HG03575 (cell line): ENCODE data around the gene TEC.
A peak's percentile ranks its signal among the peaks of the same experiment; 100 is the strongest.

Experiments
- ATAC-seq: cut with Tn5 transposase; IDR thresholded peaks from one replicate; pipeline ENCODE4 v1.9.1; 2021; ENCODE audit not compliant: unreplicated experiment, insufficient number of reproducible peaks, low FRiP score; ENCODE audit errors: extremely low read depth

The TEC gene

GRCh38 chr4:48270951-48271473 lies 1.4 kb upstream of the TEC start:
- peak; percentile 21 for ATAC-seq

DNA sequence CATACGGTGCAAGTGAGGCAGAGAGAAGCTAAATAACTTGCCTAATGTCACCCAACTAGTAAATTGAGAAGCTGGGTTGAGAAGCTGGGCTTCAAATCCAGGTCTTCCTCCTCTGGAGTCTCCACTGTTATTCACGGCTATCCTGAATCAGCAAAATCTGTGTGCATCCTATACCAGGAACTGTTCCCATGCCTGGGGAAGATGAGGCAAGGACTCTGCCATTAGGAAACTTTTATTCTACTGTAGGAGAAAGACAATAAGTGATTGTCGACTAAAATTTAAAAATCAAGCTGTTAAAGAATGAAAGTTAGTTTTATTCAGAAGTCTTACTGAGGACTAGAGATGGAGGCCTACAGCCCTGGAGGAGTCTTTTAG lies 872 bp upstream of the TEC start:
- ATAC-seq = no peak

DNA sequence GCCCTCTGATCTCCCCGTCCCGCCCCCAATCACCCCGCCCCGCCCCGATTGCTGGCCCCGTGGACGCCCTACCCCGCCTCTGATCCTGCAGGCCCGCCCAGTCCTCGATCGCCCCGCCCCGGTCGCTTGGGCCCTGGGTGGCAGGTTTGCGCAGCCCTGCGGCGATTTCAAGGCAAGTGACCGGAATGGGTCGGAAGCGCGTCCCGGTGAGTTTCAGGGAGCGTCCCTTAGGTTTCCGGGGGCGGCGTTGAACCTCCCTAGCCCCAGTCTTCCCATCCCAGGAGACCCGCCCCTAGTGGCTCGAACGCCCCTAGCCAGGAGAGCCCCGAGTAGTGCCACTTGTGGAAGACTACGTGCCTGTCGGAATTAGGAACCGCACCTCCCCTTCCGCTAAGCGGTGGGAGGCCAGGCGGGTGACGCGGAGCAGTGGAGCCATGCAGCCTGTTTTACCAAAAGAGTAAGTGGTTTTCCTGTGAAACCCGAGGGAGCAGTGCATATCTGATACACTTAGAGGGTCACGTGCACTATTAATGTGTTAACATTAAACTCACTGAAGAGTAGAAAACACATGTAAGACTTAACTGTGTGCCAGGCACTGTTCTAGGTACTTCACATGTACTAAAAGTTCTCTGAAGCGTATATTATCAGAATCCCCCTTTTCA lies 354 bp upstream of the TEC start:
- peak; percentile 48 for ATAC-seq

DNA sequence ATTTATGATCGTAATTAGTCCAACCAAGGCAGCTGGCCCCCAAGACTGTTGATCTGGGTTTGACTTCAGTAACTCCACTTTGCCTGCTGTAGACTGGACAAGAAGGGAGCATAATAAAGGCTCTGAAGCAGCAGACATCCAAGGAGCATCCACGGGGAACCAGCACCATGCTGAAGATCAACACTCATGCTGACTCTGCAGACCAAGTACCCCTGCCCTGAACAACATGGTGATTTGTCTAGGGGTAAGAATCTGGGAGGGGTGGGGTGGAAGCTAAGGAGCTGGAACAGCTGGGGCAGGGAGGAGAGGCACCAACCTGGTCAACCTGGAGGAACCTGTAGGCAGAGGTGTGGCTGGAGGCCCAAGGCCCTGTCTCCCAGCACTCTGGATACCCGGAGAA lies 2.1 kb downstream of the TEC start:
- ATAC-seq = no peak

DNA sequence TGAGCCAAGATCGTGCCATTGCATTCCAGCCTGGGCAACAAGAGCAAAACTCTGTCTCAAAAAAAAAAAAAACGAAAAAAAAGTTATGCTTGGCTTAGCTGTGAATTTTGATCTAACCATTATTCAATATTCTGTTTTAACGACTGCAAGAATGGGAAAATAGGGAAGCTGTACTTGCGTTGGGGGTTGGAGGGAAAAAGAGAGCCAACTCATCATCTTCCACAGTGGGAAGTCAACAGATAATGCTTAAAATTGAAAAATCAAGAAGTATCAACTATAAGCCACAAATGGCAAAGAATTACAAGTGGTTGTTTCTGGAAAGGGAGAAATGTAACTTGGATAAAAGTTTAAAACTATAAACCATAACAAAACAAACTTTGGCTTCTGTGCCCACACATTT lies 2.9 kb downstream of the TEC start:
- no peak for ATAC-seq

DNA sequence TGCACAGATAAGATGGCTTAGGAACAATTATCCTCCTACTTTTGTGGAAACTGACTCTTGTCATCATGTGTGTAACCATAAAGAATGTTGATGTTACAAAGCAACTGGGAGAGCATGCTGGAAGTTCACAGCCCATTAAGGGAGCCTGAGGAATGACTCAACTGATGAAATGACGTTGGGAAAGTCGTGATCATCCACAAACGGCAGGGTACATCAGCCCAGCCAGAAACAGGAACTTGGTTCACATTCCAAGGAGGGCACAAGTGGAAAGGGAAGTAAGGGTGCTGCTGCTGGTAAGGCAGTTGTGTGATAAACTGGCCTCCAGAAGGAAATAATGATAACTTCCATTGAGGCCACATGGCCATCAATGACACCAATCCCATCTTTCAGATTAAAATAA lies 6.7 kb downstream of the TEC start:
- ATAC-seq = no peak

- ATAC-seq = no peak
Observed at GRCh38 chr4:48262484-48262883, 7.2 kb downstream of the TEC start.

DNA sequence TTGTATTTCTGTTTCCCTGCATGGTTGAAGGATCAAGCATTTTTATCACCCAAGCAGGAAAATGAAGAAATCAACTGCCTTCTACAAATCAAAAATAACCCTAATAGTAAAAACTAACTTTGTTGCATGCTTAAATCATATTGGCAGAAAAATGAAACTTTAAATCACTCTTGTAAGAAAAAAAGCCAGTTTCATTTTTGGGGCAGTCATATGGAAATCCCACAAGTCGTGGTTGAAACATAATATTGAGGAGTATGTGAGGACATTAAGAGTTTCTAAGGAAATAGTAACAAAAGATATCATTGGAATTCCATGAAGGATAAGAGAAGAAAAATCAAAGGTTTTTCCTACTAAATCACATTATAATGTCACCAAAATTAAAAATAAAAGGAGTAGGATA lies 8.4 kb downstream of the TEC start:
- ATAC-seq = no peak

GRCh38 chr4:48259748-48260147 lies 9.9 kb downstream of the TEC start:
- ATAC-seq = no peak

DNA sequence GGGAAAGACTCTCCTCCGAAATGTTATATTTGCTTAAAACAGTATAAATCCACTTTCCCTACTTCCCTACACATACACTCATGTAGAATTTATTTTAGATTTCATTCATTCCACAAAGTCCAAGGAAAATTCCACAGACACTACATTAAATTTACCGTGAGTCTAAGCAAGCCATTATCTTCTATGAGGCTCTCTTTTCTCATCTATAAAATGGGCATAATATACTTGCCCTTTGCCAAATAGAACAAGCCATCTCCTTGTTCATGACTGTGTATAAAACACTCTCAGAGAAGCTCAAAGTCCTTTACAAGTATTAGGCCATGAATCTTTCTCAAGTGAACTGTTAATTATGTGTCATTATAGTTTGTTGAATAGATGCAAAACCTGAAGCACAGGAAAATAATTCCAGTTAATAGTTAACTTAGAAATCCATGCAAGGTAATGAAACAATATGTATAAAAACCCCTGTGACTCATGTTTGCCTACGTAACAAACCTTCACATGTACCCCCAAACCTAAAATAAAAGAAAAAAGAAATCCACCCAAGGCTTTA lies 10.7 kb downstream of the TEC start:
- ATAC-seq = no peak

- ATAC-seq = no peak
Observed at GRCh38 chr4:48255959-48256342, 13.7 kb downstream of the TEC start.

DNA sequence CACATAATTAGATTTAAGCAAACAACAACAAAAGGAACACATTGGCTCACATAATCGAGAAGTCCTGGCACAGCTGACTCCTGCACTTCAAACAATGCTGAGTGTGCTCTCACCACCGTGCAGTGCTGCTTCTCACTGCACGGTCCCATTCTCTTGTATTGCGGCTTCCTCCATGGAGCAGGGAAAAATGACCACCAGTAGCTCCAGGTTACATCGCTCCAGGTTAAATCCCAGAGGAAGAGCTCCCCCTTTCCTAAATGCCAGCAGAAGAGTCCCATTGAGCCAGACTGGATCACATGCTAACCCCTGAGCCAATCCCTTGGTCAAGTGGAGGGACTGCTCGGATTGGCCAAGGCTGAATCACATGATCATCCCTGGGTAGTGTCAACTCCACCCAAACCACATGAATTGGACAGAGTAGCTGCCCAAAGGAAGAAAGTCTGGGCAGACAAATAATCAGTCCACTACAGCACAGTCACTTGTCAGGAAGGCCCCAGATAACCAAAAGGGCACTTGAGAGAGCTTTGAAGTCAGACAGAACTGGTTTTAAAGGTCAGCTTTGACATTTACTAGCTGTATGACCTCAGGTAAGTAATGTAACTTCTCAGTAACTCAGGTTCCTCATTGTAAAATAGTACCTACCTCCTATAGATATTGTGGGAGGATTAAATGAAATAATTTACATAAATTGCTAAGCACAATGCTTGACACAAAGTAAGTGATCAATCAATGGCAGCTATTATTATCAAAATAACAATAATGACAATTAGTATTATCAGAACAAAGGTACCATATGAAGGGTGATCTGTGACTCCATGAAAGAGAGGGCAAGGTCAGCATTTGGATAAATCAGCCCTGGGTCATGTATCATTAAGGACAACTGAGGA lies 14.3 kb downstream of the TEC start:
- no peak for ATAC-seq

DNA sequence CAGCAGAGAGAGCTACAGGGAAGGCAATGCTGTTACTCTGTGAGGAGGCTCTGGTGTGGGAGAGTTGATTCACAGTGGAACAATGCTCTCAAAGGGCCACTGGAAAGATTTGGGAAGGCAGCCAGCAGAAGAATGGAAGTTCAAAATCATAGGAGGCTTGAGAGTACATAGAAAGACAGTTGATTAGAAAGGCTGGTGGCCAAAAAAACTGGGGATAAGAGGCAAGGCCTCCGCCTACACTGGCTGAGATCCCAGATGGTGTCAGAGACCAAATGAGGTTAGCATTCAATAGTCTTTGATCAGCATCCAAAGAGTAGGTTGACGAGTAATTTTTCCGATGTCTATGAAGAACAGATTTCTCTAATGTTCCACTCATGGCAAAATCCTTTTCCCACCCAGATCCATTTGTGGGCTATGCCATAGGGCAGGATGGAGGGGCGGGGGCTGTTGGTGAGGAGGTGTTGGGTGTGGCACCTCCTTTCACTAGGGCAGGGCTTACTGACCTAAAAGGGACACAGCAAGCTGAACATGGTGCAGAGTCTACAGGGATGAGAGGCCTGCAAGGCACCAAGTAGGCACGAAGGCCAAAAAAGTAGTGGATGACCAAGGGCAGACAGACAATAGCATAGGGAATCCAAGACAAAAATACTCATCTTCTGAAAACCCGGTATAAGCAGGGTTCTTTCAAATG lies 15.1 kb downstream of the TEC start:
- ATAC-seq = no peak

GRCh38 chr4:48252313-48252712 lies 17.3 kb downstream of the TEC start:
- no peak for ATAC-seq

- no peak for ATAC-seq
Observed at GRCh38 chr4:48250980-48251379, 18.7 kb downstream of the TEC start.

GRCh38 chr4:48250343-48250742 lies 19.3 kb downstream of the TEC start:
- no peak for ATAC-seq

DNA sequence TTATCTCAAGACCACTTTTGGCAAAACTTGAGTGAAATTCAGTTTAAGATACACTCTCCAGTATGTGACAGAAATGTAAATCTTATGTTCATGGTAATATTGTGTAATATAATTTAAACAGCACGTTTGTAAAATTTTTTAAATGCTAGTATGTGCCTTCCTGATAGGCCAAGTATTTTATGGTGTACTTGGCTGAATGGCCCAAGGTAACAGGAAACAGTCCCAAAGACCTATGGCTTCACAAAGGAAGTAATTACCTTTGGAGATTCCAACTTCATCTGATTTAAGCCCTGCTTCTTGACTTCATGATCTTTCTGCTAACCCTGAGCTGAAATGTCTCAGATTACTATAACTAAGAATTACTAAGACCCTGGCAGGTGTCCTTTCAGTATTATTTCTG lies 20.3 kb downstream of the TEC start:
- no peak for ATAC-seq

DNA sequence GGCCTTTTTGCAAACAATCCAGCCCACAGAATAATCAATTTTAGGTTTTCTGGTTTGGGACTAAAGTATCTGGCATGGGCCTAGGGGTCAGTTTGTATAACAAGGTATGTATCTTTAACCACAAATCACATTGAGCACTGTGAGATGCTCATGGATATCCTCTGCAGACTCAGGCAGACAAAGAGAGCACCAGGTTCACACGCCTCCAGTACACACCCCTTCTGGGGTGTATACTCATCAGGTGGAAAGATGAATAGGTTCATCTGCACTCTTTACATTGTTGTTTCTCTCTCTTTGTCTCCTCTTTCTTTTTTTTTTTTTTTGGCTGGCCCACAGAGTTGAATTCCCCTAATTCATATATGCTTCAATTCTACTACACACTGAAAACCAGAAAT lies 21.1 kb downstream of the TEC start:
- no peak for ATAC-seq

DNA sequence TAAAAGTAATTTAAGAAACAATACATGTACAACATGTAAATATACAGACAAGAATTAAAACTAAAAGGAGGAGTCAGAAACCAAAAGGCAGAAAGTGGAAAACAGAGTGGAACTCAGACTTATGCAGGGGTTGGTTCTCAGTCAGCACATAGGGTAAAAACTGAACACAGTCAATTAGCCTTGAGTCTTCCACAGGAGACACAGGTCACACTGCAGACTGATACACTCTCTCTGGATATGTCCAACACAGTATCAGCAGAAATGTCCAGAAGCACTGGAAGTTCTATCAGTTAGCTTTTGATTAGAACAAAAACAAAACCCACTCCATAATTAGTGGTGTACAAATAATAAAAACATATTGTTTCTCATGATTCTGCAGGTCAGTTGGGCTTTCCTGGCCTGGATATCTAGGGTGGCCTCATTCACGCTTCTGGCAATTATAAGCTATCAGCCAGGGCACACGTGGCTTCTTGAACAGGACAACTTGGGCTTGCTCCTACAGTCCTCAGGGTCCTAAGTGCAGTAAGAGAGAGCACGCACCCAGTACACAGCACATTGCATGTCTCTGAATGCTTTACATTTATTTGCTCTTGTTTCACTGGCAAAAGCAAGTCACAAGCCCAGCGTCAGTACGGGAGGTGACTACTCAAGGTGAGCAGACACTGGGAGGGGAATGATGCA lies 21.6 kb downstream of the TEC start:
- ATAC-seq = no peak
